Fibroblast of lung (primary cell): ENCODE data around the gene ATP5PD.

ENCODE experiments used
- EZH2 ChIP-seq: IDR thresholded peaks from 2 replicates; pipeline ENCODE4 v1.5.1; 2012; ENCODE audit warnings: low read length, control low read depth, mild to moderate bottlenecking; ENCODE audit errors: missing control alignments
- TF ChIP-seq, protein P1 (sequence below), 2 donors: IDR thresholded peaks in 1 of 2; conservative IDR thresholded peaks in 1 of 2; 1 replicate in 1 of 2; 2 replicates in 1 of 2; pipeline ENCODE4 v1.5.1; 2011 to 2012; ENCODE audit warnings: low read length in 2 of 2, control low read depth in 1 of 2, inconsistent platforms in 1 of 2, low read depth in 1 of 2, mild to moderate bottlenecking in 1 of 2

GRCh38 chr17:75088465-75089417 lies 42.0 kb upstream of the ATP5PD start:
- TF ChIP-seq, protein P1, sequence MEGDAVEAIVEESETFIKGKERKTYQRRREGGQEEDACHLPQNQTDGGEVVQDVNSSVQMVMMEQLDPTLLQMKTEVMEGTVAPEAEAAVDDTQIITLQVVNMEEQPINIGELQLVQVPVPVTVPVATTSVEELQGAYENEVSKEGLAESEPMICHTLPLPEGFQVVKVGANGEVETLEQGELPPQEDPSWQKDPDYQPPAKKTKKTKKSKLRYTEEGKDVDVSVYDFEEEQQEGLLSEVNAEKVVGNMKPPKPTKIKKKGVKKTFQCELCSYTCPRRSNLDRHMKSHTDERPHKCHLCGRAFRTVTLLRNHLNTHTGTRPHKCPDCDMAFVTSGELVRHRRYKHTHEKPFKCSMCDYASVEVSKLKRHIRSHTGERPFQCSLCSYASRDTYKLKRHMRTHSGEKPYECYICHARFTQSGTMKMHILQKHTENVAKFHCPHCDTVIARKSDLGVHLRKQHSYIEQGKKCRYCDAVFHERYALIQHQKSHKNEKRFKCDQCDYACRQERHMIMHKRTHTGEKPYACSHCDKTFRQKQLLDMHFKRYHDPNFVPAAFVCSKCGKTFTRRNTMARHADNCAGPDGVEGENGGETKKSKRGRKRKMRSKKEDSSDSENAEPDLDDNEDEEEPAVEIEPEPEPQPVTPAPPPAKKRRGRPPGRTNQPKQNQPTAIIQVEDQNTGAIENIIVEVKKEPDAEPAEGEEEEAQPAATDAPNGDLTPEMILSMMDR (conservative IDR thresholded peaks at IDR 0.05 in 1 of 2, IDR thresholded peaks at IDR 0.05 in 1 of 2; ENCODE audit: low read depth in 1 of 2, low read length in 2 of 2) = no peak
- TF ChIP-seq EZH2 = no peak
